Measurements from ENCODE around the gene BRCA1. TPM values are rescaled to one million over a fixed set of nuclear protein-coding genes. Genes with fewer than 3 reads are reported as not detected.

The BRCA1 gene
- total and polyA plus RNA-seq, 2 donors (not counting 1 experiment from before 2014, with no cell fraction given), result 2.4 to 7.2 TPM

DNA sequence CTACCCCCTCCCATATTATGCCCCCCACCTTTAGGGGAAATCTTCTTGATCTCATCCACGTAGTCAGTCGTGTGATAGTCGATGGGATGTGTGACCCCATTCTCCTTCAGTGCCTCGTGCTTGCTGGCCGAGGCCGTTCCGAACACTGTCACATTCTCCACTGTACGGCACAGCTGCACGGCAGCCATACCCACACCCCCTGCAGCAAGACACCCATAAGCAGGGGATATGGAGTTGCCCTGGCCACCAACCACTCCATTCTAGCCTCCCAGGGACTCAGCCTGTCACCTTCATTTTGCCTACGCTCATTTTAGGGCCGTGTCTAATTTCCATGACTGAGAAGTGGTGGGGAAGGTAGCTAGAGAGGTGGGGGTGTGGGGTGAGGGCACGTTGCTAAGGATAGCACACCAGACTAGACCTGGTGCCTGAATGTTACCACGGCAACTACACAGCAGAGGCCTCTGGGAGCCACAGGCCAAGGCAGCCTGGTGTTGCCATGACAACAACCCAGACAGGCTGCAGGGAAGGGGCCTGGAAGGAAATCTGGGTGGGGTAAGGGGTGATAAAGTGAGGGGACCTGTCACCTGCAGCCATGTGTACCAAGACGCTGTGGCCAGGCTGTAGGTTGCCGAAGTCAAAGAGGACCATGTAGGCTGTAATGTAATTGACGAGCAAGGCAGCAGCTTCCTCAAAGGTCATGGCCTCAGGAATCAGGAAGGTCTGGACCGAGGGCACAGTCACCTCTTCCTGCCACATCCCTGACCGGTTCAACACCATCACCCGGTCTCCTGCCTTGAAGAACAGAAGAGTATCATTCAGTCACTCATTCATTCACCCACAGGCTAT lies 106.9 kb downstream of the BRCA1 start:
- ChIA-PET POLR2A (interaction anchor here (0.6 kb wide), 1 partner anchor 192 kb away, joined by 5 read pairs; no protein-coding TSS in a partner anchor), CTCF (interaction anchor here (0.6 kb wide), 1 partner anchor 375 kb away, joined by 3 read pairs; no protein-coding TSS in a partner anchor)
- peaks cover 9 to 14% of the 10 kb centered on the region in 2 donors for H3K4me1 ChIP-seq (ENCODE audit: control insufficient read depth in 2 of 2, insufficient read depth in 2 of 2, low read length in 2 of 2)
- peaks cover 22% of the 10 kb centered on the region for H3K4me1 Mint-ChIP-seq
- no peaks in the 10 kb centered on the region for H3K79me2 ChIP-seq (ENCODE audit: control insufficient read depth, insufficient read depth, low read length)
- H3K27me3 Mint-ChIP-seq, result no peaks in the 10 kb centered on the region
- DNase-seq, result peak; percentile 10
- H3K9ac ChIP-seq (ENCODE audit: low read length), result no peak overlapping the region
- no peak overlapping the region for H2AFZ ChIP-seq (ENCODE audit: insufficient read depth, low read depth, low read length, poor library complexity, severe bottlenecking)
- H3K9me3 ChIP-seq (ENCODE audit: control extremely low read depth in 1 of 3, control insufficient read depth in 2 of 3, insufficient read depth in 1 of 3, low read length in 2 of 3), result no peaks in the 10 kb centered on the region
- 82% methylated on average over 17 of the region's 19 CpGs for WGBS (ENCODE audit: insufficient coverage)
- intact Hi-C loops (cut with micrococcal nuclease), result no loop called here
- H3K27me3 ChIP-seq (replicated peaks in 1 of 4; ENCODE audit: control extremely low read depth in 1 of 4, control insufficient read depth in 3 of 4, insufficient read depth in 4 of 4, low read length in 3 of 4), result no peaks in the 10 kb centered on the region
- no peaks in the 10 kb centered on the region for H3K9me3 Mint-ChIP-seq (ENCODE audit: insufficient read depth)
- H3K4me3 Mint-ChIP-seq, result no peak overlapping the region
- H3K4me2 ChIP-seq (replicated peaks; ENCODE audit: low read depth, low read length, poor library complexity, severe bottlenecking), result no peak overlapping the region
- no peaks in the 10 kb centered on the region for H4K20me1 ChIP-seq (ENCODE audit: control insufficient read depth, insufficient read depth, low read length, poor library complexity, severe bottlenecking)
- no peak overlapping the region for H3K4me3 ChIP-seq (ENCODE audit: control extremely low read depth in 1 of 5, extremely low read depth in 1 of 5, insufficient read depth in 1 of 5, low read depth in 2 of 5, low read length in 4 of 5)
- H3K36me3 ChIP-seq (replicated peaks in 1 of 2; ENCODE audit: control extremely low read depth in 1 of 2, control insufficient read depth in 1 of 2, extremely low read depth in 1 of 2, insufficient read depth in 2 of 2, low read length in 1 of 2), result peaks cover 0 to 9% of the 10 kb centered on the region in 2 experiments
- TF ChIP-seq EZH2 (IDR thresholded peaks at IDR 0.05; ENCODE audit: borderline replicate concordance, insufficient read depth, low read depth, low read length, poor library complexity, severe bottlenecking), result no peak
- TF ChIP-seq, protein P1, sequence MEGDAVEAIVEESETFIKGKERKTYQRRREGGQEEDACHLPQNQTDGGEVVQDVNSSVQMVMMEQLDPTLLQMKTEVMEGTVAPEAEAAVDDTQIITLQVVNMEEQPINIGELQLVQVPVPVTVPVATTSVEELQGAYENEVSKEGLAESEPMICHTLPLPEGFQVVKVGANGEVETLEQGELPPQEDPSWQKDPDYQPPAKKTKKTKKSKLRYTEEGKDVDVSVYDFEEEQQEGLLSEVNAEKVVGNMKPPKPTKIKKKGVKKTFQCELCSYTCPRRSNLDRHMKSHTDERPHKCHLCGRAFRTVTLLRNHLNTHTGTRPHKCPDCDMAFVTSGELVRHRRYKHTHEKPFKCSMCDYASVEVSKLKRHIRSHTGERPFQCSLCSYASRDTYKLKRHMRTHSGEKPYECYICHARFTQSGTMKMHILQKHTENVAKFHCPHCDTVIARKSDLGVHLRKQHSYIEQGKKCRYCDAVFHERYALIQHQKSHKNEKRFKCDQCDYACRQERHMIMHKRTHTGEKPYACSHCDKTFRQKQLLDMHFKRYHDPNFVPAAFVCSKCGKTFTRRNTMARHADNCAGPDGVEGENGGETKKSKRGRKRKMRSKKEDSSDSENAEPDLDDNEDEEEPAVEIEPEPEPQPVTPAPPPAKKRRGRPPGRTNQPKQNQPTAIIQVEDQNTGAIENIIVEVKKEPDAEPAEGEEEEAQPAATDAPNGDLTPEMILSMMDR (IDR thresholded peaks at IDR 0.05), result no peak
- ATAC-seq (ENCODE audit: low read depth), result no peak
- H3K27ac ChIP-seq (ENCODE audit: low read length in 2 of 2), result no peak overlapping the region
- H3K27ac Mint-ChIP-seq, result peak overlapping the region; percentile 37

DNA sequence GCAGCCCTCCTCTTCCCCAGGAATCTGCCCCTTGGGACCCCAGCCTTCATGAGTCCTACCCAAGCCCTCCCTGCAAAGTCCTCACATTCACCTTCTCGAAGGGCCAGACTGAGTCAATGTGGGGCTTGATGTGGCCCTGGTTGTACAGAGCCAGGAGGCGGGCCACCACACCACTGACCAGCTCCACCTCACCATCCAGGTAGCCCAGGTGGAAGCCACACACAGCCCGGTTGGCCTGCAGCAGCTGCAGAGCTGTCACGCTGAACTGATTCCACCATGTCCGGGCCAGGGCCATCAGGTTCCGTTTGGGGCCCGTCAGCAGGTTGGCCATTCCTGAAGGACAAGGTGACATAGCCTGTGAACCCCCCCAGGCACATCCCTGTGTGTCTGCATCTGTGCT lies 108.9 kb downstream of the BRCA1 start:
- DNase-seq, result no peak
- 89% methylated on average over 7 of the region's 7 CpGs for WGBS (ENCODE audit: insufficient coverage)
- H3K4me3 Mint-ChIP-seq, result no peak overlapping the region

More for the DNA sequence above, 108.9 kb downstream of the BRCA1 start:
- H3K4me1 ChIP-seq (ENCODE audit: control insufficient read depth in 2 of 2, insufficient read depth in 2 of 2, low read length in 2 of 2), result peaks cover 4 to 5% of the 10 kb centered on the region in 2 donors
- ChIA-PET CTCF (no interaction called here), POLR2A (no interaction called here)
- H3K36me3 ChIP-seq (replicated peaks in 1 of 2; ENCODE audit: control extremely low read depth in 1 of 2, control insufficient read depth in 1 of 2, extremely low read depth in 1 of 2, insufficient read depth in 2 of 2, low read length in 1 of 2), result peaks cover 0 to 22% of the 10 kb centered on the region in 2 experiments
- no peak for ATAC-seq (ENCODE audit: low read depth)
- intact Hi-C loops (cut with micrococcal nuclease), result no loop called here
- Mint-ChIP-seq H3K27me3 (no peaks in the 10 kb centered on the region), H3K4me1 (peaks cover 17% of the 10 kb centered on the region), H3K9me3 (ENCODE audit: insufficient read depth) (no peaks in the 10 kb centered on the region), H3K27ac (no peak overlapping the region)
- no peaks in the 10 kb centered on the region for H4K20me1 ChIP-seq (ENCODE audit: control insufficient read depth, insufficient read depth, low read length, poor library complexity, severe bottlenecking)
- no peak overlapping the region for H3K4me2 ChIP-seq (replicated peaks; ENCODE audit: low read depth, low read length, poor library complexity, severe bottlenecking)
- H3K79me2 ChIP-seq (ENCODE audit: control insufficient read depth, insufficient read depth, low read length), result no peaks in the 10 kb centered on the region
- no peak overlapping the region for H3K27ac ChIP-seq (ENCODE audit: low read length in 2 of 2)
- TF ChIP-seq, protein P1 (IDR thresholded peaks at IDR 0.05), result no peak
- no peak for TF ChIP-seq EZH2 (IDR thresholded peaks at IDR 0.05; ENCODE audit: borderline replicate concordance, insufficient read depth, low read depth, low read length, poor library complexity, severe bottlenecking)
- no peaks in the 10 kb centered on the region for H3K27me3 ChIP-seq (replicated peaks in 1 of 4; ENCODE audit: control extremely low read depth in 1 of 4, control insufficient read depth in 3 of 4, insufficient read depth in 4 of 4, low read length in 3 of 4)
- no peak overlapping the region for H3K9ac ChIP-seq (ENCODE audit: low read length)
- H2AFZ ChIP-seq (ENCODE audit: insufficient read depth, low read depth, low read length, poor library complexity, severe bottlenecking), result no peak overlapping the region
- H3K9me3 ChIP-seq (ENCODE audit: control extremely low read depth in 1 of 3, control insufficient read depth in 2 of 3, insufficient read depth in 1 of 3, low read length in 2 of 3), result no peaks in the 10 kb centered on the region
- no peak overlapping the region for H3K4me3 ChIP-seq (ENCODE audit: control extremely low read depth in 1 of 5, extremely low read depth in 1 of 5, insufficient read depth in 1 of 5, low read depth in 2 of 5, low read length in 4 of 5)
